ENCODE data around the gene CELSR2.

CELSR2 gene

GRCh38 chr1:109231066-109231465 is 18.3 kb upstream of the CELSR2 start:
- no peak for DNase-seq (ENCODE audit: low read depth in 3 of 3)

- no peak for DNase-seq (ENCODE audit: low read depth in 3 of 3)
Observed at GRCh38 chr1:109235137-109235536, 14.2 kb upstream of the CELSR2 start.

- no peak for DNase-seq (ENCODE audit: low read depth in 3 of 3)
Observed at GRCh38 chr1:109237512-109237911, 11.8 kb upstream of the CELSR2 start.

- DNase-seq (ENCODE audit: low read depth in 3 of 3): no peak
Observed at GRCh38 chr1:109238382-109238781, 11.0 kb upstream of the CELSR2 start.

DNA sequence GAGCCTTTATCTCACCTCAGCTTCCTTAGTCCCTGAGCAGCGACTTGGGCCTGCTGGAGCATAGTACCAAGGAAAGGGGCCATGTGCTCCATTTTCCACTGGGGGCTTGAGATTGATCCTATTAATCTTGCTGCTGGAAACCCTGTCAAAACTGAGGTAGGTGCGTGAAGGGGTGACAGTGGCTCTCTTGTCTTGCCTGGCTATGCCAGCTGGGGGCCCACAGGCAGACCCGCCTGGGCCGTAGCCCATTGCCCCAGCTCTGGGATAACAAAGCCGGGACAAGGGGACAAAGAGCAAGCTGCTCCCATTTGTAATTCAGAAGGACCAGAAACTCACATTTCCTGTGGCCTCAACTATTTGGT is 10.3 kb upstream of the CELSR2 start:
- no peak for DNase-seq (ENCODE audit: low read depth in 3 of 3)

- DNase-seq (ENCODE audit: low read depth in 3 of 3): no peak
Observed at GRCh38 chr1:109239409-109240068, 9.8 kb upstream of the CELSR2 start.

- DNase-seq (ENCODE audit: low read depth in 3 of 3): no peak
Observed at GRCh38 chr1:109240158-109241152, 8.9 kb upstream of the CELSR2 start.

GRCh38 chr1:109241344-109241743 is 8.0 kb upstream of the CELSR2 start:
- DNase-seq (ENCODE audit: low read depth in 3 of 3): no peak

DNA sequence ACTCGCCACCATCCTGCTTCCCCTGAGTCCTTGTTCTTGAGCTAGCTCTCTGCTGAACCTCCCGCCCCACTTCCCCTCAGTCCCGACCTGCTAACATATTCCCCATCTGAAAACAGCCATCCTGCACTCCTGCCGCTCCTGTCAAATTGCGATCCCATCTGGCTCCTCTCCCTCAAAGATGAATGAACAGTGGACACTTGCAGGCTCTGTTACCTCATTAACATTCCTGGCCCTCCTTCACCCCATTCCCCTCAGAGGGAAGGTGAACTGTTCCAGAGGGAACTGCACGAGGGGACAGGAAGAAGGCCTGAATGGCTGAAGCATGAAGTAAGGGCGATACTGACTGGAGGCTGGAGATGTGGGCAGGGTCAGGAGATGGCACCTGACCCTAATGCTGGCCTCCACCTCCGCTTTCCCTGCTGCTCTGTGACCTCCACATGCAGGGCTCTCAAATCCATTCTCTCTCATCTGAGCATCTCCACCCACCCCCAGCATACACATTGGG is 7.4 kb upstream of the CELSR2 start:
- DNase-seq (ENCODE audit: low read depth in 3 of 3): no peak

DNA sequence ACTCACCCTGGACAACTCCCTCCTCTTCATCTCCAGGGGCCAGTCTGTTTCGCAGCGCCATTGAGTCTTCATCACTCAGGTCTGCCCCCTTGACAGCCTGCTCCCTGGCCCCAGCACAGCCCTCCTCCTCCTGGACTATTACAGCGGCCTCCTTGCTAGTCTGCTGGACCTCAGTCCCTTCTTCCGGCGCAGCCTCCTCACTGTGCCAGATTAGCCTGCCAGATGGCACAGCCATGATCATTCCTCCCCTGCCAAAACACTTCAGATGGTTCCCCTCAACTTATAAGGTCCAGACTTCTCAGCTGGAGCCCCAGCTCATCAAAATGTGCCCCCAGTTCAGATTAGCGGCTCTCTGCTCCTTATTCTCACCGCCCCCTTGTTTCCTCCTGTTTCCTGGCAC is 7.0 kb upstream of the CELSR2 start:
- DNase-seq (ENCODE audit: low read depth in 3 of 3): no peak

DNA sequence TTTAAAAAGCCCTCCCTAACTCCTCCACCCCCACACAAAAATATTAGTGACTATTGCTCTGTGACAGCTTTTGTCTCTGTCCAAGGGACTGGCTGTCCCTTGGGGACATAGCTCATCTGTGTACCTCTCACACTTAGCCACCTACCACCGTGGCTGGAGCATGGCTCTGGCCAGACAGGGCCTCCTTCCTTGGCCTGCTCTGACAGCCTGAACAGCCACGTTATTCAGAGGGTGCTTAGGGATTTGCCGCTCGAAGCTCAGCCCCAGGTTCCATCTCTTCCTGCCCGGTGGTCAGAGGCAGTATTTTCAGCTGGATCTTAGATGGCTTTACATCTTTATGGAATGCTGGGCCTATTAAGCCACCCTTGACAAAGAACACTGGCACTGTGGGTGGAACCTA is 6.1 kb upstream of the CELSR2 start:
- DNase-seq (ENCODE audit: low read depth in 3 of 3): no peak

DNA sequence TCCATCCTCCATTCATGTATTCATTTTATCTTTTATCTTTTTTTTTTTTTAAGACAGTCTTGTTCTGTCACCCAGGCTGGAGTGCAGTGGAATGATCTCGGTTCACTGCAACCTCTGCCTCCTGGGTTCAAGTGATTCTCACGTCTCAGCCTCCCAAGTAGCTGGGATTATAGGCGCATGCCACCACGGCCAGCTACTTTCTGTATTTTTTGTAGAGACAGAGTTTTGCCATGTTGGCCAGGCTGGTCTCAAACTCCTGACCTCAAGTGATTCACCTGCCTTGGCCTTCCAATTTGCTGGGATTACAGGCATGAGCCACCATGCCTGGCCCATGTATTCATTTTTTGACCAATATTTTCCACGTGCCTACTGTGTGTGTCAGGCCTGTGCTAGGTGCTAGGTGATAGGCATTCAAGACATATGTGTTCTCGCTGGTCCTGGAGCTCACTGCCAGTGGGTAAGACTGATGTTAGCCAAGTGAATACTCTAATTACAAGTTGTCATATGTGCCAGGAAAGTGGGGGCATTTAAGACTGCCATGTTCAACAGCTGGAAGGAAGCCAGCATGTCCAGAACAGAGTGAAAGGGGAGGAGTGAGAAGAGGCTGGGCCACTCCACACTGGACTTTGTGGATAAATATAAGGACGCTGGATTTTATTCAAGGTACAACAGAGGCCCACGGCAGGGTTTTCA is 5.3 kb upstream of the CELSR2 start:
- DNase-seq (ENCODE audit: low read depth in 3 of 3): no peak

DNA sequence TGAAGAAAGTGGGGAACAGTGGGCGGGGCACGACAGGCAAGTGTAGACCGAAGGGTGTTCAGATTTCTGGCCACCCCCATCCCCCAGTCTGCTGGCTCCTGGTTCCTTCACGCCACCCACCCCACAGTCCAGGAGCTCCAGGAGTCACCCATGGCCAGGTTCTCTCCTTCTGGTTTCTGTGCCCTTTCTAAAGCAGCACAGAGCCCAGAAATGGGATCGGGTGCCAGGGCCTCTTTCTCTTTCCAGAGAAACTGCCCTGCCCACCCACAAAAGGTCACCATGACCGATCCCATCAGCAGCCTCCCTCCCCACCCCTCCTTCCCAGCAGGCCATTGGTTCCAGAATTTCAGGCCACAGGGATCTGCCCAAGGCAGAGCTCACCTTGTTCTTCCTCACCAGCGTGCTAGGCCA is 3.2 kb upstream of the CELSR2 start:
- DNase-seq (ENCODE audit: low read depth in 3 of 3): no peak

GRCh38 chr1:109247401-109248365 is 1.7 kb upstream of the CELSR2 start:
- no peak for DNase-seq (ENCODE audit: low read depth in 3 of 3)

DNA sequence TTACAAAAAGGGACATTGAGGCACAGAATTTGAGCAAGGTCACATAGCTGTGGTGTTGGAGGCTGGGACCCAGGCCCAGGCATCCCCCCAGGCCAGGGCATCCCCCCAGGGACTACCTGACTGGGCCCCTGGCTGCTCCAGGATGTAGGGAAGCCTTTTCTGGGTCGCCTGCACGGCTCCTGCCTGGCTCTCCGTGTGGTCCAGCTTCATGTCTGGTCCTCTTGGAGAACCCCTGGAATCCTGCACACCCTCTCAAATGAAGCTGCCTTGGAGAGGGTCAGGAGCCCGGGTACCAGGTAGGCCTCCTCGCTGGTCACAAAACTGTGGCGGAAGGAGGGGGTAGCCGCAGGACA is 919 bp upstream of the CELSR2 start:
- no peak for DNase-seq (ENCODE audit: low read depth in 3 of 3)

DNA sequence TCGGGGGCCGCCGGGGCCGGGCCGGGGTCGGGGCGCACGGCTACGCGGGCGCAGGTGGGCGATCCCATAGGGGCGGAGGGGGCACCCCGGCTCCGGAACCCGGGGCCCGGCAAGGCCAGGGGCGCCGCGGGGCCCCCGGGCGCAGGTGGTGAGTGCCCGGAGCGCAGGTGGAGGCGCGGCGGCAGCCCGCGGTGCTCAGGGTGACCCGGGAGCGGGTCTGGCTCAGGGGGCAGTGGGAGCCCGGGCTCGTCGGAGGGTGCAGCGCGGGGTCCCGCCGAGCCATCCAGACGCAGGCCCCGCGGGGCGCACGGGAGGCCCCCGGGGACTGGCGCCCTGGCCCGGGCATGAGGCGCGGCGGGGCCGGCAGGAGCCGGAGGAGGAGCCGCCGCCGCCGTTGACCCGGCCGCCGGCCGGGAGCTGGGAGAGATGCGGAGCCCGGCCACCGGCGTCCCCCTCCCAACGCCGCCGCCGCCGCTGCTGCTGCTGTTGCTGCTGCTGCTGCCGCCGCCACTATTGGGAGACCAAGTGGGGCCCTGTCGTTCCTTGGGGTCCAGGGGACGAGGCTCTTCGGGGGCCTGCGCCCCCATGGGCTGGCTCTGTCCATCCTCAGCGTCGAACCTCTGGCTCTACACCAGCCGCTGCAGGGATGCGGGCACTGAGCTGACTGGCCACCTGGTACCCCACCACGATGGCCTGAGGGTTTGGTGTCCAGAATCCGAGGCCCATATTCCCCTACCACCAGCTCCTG is 489 bp downstream of the CELSR2 start:
- DNase-seq (ENCODE audit: low read depth in 3 of 3): no peak

DNA sequence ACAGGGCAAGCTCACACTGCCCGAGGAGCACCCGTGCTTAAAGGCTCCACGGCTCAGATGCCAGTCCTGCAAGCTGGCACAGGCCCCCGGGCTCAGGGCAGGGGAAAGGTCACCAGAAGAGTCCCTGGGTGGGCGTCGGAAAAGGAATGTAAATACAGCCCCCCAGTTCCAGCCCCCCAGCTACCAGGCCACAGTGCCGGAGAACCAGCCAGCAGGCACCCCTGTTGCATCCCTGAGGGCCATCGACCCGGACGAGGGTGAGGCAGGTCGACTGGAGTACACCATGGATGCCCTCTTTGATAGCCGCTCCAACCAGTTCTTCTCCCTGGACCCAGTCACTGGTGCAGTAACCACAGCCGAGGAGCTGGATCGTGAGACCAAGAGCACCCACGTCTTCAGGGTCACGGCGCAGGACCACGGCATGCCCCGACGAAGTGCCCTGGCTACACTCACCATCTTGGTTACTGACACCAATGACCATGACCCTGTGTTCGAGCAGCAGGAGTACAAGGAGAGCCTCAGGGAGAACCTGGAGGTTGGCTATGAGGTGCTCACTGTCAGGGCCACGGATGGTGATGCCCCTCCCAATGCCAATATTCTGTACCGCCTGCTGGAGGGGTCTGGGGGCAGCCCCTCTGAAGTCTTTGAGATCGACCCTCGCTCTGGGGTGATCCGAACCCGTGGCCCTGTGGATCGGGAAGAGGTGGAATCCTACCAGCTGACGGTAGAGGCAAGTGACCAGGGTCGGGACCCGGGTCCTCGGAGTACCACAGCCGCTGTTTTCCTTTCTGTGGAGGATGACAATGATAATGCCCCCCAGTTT is 1.3 kb downstream of the CELSR2 start:
- no peak for DNase-seq (ENCODE audit: low read depth in 3 of 3)

GRCh38 chr1:109251277-109252166 is 2.2 kb downstream of the CELSR2 start:
- DNase-seq (ENCODE audit: low read depth in 3 of 3): no peak

Data from stimulated activated CD4-positive, alpha-beta T cell treated with anti-CD3 and anti-CD28 coated beads, TNF-alpha, amount 100 ng/mL, for 4 hours (primary cell).